GM12878 (cell line): ENCODE results near the gene RIPOR3. TPM values are rescaled to one million over a fixed set of nuclear protein-coding genes. Genes with fewer than 3 reads are reported as not detected.

Experiments
- ATAC-seq: fragments of 200-7000 bp; cut with Tn5 transposase; 3 replicates; pipeline ENCODE4 v1.9.1; 2020; ENCODE audit warnings: mild to moderate bottlenecking, moderate library complexity
- BruUV-seq: library from RNA; stranded (reverse); fragments of 400-500 nt; replicated peaks from 2 replicates; lab custom pipeline; 2021; lab: Mats Ljungman, UMichigan
- CTCF ChIA-PET: fragments of 300-600 bp; sonication (Branson Sonifier 250); formaldehyde crosslinking; extraction: SDS; loops from one replicate; lab custom pipeline; 2021; ENCODE audit warnings: inconsistent platforms; lab: Yijun Ruan, JAX
- POLR2A ChIA-PET: fragments of 350-600 bp; formaldehyde crosslinking; extraction: SDS; loops from one replicate; lab custom pipeline; 2021; ENCODE audit warnings: inconsistent platforms; lab: Charles Lee
- RAD21 ChIA-PET: fragments of 300-600 bp; sonication (Branson Sonifier 250); formaldehyde crosslinking; loops from one replicate; lab custom pipeline; 2023; ENCODE audit warnings: antibody characterized with exemption; ENCODE audit not compliant: unreplicated experiment; lab: Charles Lee
- SMC1A ChIA-PET: fragments of 300-600 bp; sonication (Branson Sonifier 250); formaldehyde crosslinking; loops from one replicate; lab custom pipeline; 2023; ENCODE audit not compliant: unreplicated experiment, uncharacterized antibody; lab: Charles Lee
- DNase-seq: peaks from one replicate; pipeline ENCODE4 v3.0.0-alpha.2; 2011; ENCODE audit warnings: low read depth, low spot score
- FAIRE-seq: peaks from 3 replicates; lab custom pipeline; 2011; peaks lifted over from hg19 to GRCh38; lab: Jason Lieb, UNC
- H2AFZ ChIP-seq: 2 replicates; pipeline ENCODE4 v1.6.0; 2011; ENCODE audit warnings: low read depth, low read length, control low read depth; ENCODE audit not compliant: control insufficient read depth
- H3K27ac ChIP-seq: 2 replicates; pipeline ENCODE4 v1.5.1; 2011; ENCODE audit warnings: control low read depth; ENCODE audit not compliant: control insufficient read depth, insufficient read depth
- H3K27me3 ChIP-seq, 2 experiments: replicated peaks in 1 of 2; 2 replicates each; pipeline versions ENCODE4 v1.6.0 to v1.6.1; 2011; ENCODE audit warnings: low read length in 1 of 2; ENCODE audit not compliant: control insufficient read depth in 2 of 2, insufficient read depth in 2 of 2
- H3K36me3 ChIP-seq, 2 experiments: 2 replicates each; pipeline ENCODE4 v1.5.1; 2011; ENCODE audit warnings: low read length in 1 of 2; ENCODE audit not compliant: control insufficient read depth in 2 of 2, insufficient read depth in 2 of 2
- H3K4me1 ChIP-seq: 2 replicates; pipeline ENCODE4 v1.6.1; 2011; ENCODE audit warnings: mild to moderate bottlenecking, low read length, moderate library complexity, mixed read lengths; ENCODE audit not compliant: control insufficient read depth, insufficient read depth
- H3K4me2 ChIP-seq: 2 replicates; pipeline ENCODE4 v1.6.0; 2011; ENCODE audit warnings: control low read depth; ENCODE audit not compliant: control insufficient read depth, insufficient read depth
- H3K4me3 ChIP-seq: fragments of 200-600 bp; sonication (generic); 2 replicates; pipeline ENCODE4 v1.5.1; 2016
- H3K79me2 ChIP-seq: 2 replicates; pipeline ENCODE4 v1.6.0; 2011; ENCODE audit warnings: low read length; ENCODE audit not compliant: control insufficient read depth, insufficient read depth
- H3K9ac ChIP-seq: 2 replicates; pipeline ENCODE4 v1.8.0; 2011; ENCODE audit warnings: low read length, control low read depth, mixed read lengths; ENCODE audit not compliant: control insufficient read depth, insufficient read depth
- H3K9me3 ChIP-seq: replicated peaks from 3 replicates; pipeline ENCODE4 v1.5.1; 2011; ENCODE audit warnings: mild to moderate bottlenecking, low read length; ENCODE audit not compliant: control insufficient read depth, insufficient read depth
- H4K20me1 ChIP-seq: 2 replicates; pipeline ENCODE4 v1.6.0; 2011; ENCODE audit not compliant: control insufficient read depth, insufficient read depth
- ASH2L ChIP-seq: fragments of 300-600, 200-600 bp; sonication (generic); IDR thresholded peaks from 2 replicates; pipeline ENCODE4 v1.6.1; 2017; ENCODE audit warnings: low read depth, mild to moderate bottlenecking, borderline replicate concordance
- CREM ChIP-seq: IDR thresholded peaks from 2 replicates; pipeline ENCODE4 v1.6.1; 2014; ENCODE audit warnings: antibody characterized with exemption, low read depth
- EZH2 ChIP-seq: IDR thresholded peaks from 2 replicates; pipeline ENCODE4 v1.6.1; 2012; ENCODE audit warnings: low read depth, mild to moderate bottlenecking, control low read depth, inconsistent platforms, low read length, borderline replicate concordance; ENCODE audit not compliant: control insufficient read depth
- POLR2AphosphoS5 ChIP-seq: IDR thresholded peaks from 2 replicates; pipeline ENCODE4 v1.6.1; 2011; ENCODE audit warnings: mild to moderate bottlenecking, low read length, inconsistent platforms
- ZZZ3 ChIP-seq: IDR thresholded peaks from 2 replicates; pipeline ENCODE4 v1.6.1; 2011; ENCODE audit warnings: low read depth; ENCODE audit not compliant: control insufficient read depth, insufficient read length
- WGBS: methylation state at CpG from one replicate; pipeline ENCODE4 v1.1.6; 2016; ENCODE audit warnings: low lambda C conversion rate; ENCODE audit not compliant: insufficient replicate concordance, insufficient coverage; ENCODE audit errors: missing lambda C conversion rate; 5-methylcytosine and 5-hydroxymethylcytosine counted together
- in situ Hi-C: fragments of 300-500 bp; cut with MboI; formaldehyde crosslinking; loops from 9 replicates; pipeline ENCODE4 v1.14.3; 2018; ENCODE audit warnings: mixed read lengths
- intact Hi-C: fragments of 100-400 bp; cut with micrococcal nuclease; formaldehyde crosslinking; loops from one replicate; pipeline ENCODE4 v1.14.2; 2022; ENCODE audit not compliant: unreplicated experiment
- polyA plus RNA-seq, 11 experiments: library from polyadenylated mRNA; depleted of rRNA in 4 of 11; unstranded in 6 of 11; stranded (reverse) in 5 of 11; fragments of >200 nt; fragmentation: Nextera tagmentation in 4 of 11; fragmentation: Illumina TruSeq in 1 of 11; extraction: Ambion mirVana in 4 of 11; extraction: Trizol in 1 of 11; gene quantifications; 1 replicate in 1 of 11; 2 replicates in 10 of 11; pipeline versions ENCODE4 v1.2.1 to v1.2.3, GENCODE V29; 2011 to 2016; ENCODE audit warnings: inconsistent platforms in 2 of 11, missing spikeins in 2 of 11, low read depth in 1 of 11
- total RNA-seq, 4 experiments: library from RNA; depleted of rRNA in 3 of 4; stranded (reverse); fragments of >200 nt in 3 of 4; fragmentation: Illumina TruSeq in 1 of 4; extraction: Trizol in 1 of 4; gene quantifications; 2 replicates each; pipeline versions ENCODE4 v1.2.1 to v1.2.3, GENCODE V29; 2013 to 2021
- TF ChIP-seq, protein P1 (sequence below): IDR thresholded peaks from 2 replicates; pipeline ENCODE4 v1.6.1; 2012; ENCODE audit warnings: low read depth, low read length, improper control_type of control experiment
- TF ChIP-seq, protein P2 (sequence below): fragments of 450-650 bp; IDR thresholded peaks from 2 replicates; pipeline ENCODE4 v1.6.1; 2018; ENCODE audit warnings: mild to moderate bottlenecking, low read depth, moderate library complexity; ENCODE audit not compliant: partially characterized antibody
- TF ChIP-seq, protein P3 (sequence below): fragments of 450-650 bp; IDR thresholded peaks from 2 replicates; pipeline ENCODE4 v1.6.1; 2017; ENCODE audit warnings: mild to moderate bottlenecking, moderate library complexity

RIPOR3 gene
- total and polyA plus RNA-seq, 10 of the 15 experiments (the other 5 are each of a cell fraction or from before 2014, with no cell fraction given) = 0.04 to 0.55 (median 0.12) TPM; not detected in 6

DNA sequence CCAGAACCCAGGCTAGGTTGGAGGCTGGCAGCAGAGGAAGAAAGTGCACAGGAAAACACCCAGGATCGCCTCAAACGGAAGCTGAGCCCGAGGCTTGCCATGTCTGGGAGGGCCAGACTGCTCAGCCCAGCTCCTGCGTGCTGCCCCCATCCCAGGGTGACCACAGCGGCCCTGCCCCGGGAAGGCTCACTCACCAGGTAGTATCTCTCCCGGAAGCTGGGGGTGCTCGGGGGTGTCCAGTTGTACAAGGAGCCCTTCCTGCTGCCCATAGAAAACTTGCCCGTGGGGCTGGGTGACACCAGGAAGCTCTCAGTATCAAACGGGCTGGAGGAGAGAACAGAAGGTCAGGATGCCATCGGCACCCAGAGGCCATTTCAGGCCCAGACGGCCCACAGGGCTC, 86.9 kb downstream of the RIPOR3 start:
- CTCF ChIA-PET = no interaction called here

More for the DNA sequence above, 86.9 kb downstream of the RIPOR3 start:
- no peak overlapping the region for H3K4me3 ChIP-seq
- in situ Hi-C loops = no loop called here
- H3K4me2 ChIP-seq = no peak overlapping the region
- H3K9ac ChIP-seq = no peak overlapping the region
- no peak for TF ChIP-seq POLR2AphosphoS5
- no peak for TF ChIP-seq CREM
- no peak for TF ChIP-seq EZH2
- TF ChIP-seq, protein P1, sequence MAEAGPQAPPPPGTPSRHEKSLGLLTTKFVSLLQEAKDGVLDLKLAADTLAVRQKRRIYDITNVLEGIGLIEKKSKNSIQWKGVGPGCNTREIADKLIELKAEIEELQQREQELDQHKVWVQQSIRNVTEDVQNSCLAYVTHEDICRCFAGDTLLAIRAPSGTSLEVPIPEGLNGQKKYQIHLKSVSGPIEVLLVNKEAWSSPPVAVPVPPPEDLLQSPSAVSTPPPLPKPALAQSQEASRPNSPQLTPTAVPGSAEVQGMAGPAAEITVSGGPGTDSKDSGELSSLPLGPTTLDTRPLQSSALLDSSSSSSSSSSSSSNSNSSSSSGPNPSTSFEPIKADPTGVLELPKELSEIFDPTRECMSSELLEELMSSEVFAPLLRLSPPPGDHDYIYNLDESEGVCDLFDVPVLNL = no peak
- TF ChIP-seq, protein P2, sequence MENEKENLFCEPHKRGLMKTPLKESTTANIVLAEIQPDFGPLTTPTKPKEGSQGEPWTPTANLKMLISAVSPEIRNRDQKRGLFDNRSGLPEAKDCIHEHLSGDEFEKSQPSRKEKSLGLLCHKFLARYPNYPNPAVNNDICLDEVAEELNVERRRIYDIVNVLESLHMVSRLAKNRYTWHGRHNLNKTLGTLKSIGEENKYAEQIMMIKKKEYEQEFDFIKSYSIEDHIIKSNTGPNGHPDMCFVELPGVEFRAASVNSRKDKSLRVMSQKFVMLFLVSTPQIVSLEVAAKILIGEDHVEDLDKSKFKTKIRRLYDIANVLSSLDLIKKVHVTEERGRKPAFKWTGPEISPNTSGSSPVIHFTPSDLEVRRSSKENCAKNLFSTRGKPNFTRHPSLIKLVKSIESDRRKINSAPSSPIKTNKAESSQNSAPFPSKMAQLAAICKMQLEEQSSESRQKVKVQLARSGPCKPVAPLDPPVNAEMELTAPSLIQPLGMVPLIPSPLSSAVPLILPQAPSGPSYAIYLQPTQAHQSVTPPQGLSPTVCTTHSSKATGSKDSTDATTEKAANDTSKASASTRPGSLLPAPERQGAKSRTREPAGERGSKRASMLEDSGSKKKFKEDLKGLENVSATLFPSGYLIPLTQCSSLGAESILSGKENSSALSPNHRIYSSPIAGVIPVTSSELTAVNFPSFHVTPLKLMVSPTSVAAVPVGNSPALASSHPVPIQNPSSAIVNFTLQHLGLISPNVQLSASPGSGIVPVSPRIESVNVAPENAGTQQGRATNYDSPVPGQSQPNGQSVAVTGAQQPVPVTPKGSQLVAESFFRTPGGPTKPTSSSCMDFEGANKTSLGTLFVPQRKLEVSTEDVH = no peak
- TF ChIP-seq, protein P3, sequence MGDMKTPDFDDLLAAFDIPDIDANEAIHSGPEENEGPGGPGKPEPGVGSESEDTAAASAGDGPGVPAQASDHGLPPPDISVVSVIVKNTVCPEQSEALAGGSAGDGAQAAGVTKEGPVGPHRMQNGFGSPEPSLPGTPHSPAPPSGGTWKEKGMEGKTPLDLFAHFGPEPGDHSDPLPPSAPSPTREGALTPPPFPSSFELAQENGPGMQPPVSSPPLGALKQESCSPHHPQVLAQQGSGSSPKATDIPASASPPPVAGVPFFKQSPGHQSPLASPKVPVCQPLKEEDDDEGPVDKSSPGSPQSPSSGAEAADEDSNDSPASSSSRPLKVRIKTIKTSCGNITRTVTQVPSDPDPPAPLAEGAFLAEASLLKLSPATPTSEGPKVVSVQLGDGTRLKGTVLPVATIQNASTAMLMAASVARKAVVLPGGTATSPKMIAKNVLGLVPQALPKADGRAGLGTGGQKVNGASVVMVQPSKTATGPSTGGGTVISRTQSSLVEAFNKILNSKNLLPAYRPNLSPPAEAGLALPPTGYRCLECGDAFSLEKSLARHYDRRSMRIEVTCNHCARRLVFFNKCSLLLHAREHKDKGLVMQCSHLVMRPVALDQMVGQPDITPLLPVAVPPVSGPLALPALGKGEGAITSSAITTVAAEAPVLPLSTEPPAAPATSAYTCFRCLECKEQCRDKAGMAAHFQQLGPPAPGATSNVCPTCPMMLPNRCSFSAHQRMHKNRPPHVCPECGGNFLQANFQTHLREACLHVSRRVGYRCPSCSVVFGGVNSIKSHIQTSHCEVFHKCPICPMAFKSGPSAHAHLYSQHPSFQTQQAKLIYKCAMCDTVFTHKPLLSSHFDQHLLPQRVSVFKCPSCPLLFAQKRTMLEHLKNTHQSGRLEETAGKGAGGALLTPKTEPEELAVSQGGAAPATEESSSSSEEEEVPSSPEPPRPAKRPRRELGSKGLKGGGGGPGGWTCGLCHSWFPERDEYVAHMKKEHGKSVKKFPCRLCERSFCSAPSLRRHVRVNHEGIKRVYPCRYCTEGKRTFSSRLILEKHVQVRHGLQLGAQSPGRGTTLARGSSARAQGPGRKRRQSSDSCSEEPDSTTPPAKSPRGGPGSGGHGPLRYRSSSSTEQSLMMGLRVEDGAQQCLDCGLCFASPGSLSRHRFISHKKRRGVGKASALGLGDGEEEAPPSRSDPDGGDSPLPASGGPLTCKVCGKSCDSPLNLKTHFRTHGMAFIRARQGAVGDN = no peak
- no peak for TF ChIP-seq ZZZ3
- no peak for TF ChIP-seq ASH2L
- intact Hi-C loops = no loop called here
- ChIA-PET SMC1A (interaction anchor here (1.3 kb wide), 1 partner anchor 56 kb away, joined by 3 read pairs; no protein-coding TSS in a partner anchor), POLR2A (no interaction called here), RAD21 (no interaction called here)
- H2AFZ ChIP-seq = no peak overlapping the region
- no peak overlapping the region for H3K27ac ChIP-seq
- H3K36me3 ChIP-seq = no peaks in the 10 kb centered on the region
- H3K79me2 ChIP-seq = no peaks in the 10 kb centered on the region
- ATAC-seq (no peak), DNase-seq (no peak), FAIRE-seq (no peak)
- no peaks in the 10 kb centered on the region; a peak in 1 of 4 replicates for H3K27me3 ChIP-seq
- WGBS = 57% methylated on average over 12 of the region's 12 CpGs
- H3K4me1 ChIP-seq = peaks cover 9% of the 10 kb centered on the region; the same call in 1 of the 2 replicates
- BruUV-seq = no TSS peak
- no peaks in the 10 kb centered on the region; the same call in 2 of the 3 replicates for H3K9me3 ChIP-seq
- no peaks in the 10 kb centered on the region for H4K20me1 ChIP-seq
